Upper lobe of left lung (tissue), 6 donors: ENCODE measurements around the gene CPZ. TPM values are rescaled to one million over a fixed set of nuclear protein-coding genes. Genes with fewer than 3 reads are reported as not detected.
A peak's percentile ranks its signal among the peaks of the same experiment; 100 is the strongest.

Experiments used
- ATAC-seq, 2 donors: fragments of 200-7000 bp; cut with Tn5 transposase; one replicate each; pipeline ENCODE4 v1.9.1; 2022; ENCODE audit warnings: mild to moderate bottlenecking in 2 of 2, moderate library complexity in 2 of 2; ENCODE audit not compliant: low FRiP score in 2 of 2
- DNase-seq, 2 donors: peaks; one replicate each; pipeline ENCODE4 v3.0.0-alpha.2; 2019 to 2020
- H3K27ac ChIP-seq, 4 donors: fragments of 200-600 bp; sonication (generic); one replicate each; pipeline ENCODE4 v1.5.1; 2016 to 2019
- H3K27me3 ChIP-seq, 4 donors: fragments of 200-600 bp; sonication (generic); one replicate each; pipeline ENCODE4 v1.5.1; 2017 to 2019
- H3K36me3 ChIP-seq, 4 donors: fragments of 200-600 bp; sonication (generic); one replicate each; pipeline ENCODE4 v1.5.1; 2016 to 2019
- H3K4me1 ChIP-seq, 4 donors: fragments of 200-600 bp; sonication (generic); one replicate each; pipeline ENCODE4 v1.5.1; 2018 to 2019
- H3K4me3 ChIP-seq, 4 donors: fragments of 200-600 bp; sonication (generic); one replicate each; pipeline ENCODE4 v1.5.1; 2017 to 2019; ENCODE audit warnings: mild to moderate bottlenecking in 2 of 4, moderate library complexity in 1 of 4
- H3K9me3 ChIP-seq, 4 donors: fragments of 200-600 bp; sonication (generic); one replicate each; pipeline ENCODE4 v1.5.1; 2018 to 2019
- EP300 ChIP-seq, 4 donors: sonication (generic); formaldehyde crosslinking; IDR thresholded peaks; one replicate each; pipeline ENCODE4 v1.5.1; 2017; ENCODE audit warnings: antibody characterized with exemption in 4 of 4, control low read depth in 2 of 4
- POLR2A ChIP-seq, 4 donors: fragments of 450-650 bp; IDR thresholded peaks; one replicate each; pipeline ENCODE4 v1.5.1; 2016 to 2017; ENCODE audit warnings: antibody characterized with exemption in 4 of 4, mild to moderate bottlenecking in 2 of 4
- POLR2AphosphoS5 ChIP-seq, 2 donors: sonication (generic); formaldehyde crosslinking; IDR thresholded peaks; one replicate each; pipeline ENCODE4 v1.5.1; 2017; ENCODE audit warnings: antibody characterized with exemption in 2 of 2
- WGBS, 2 donors: methylation state at CpG; one replicate each; pipeline ENCODE4 v1.1.5; 2017 to 2018; 5-methylcytosine and 5-hydroxymethylcytosine counted together
- total RNA-seq, 6 donors: library from RNA; depleted of rRNA in 4 of 6; stranded (reverse); fragments of >200 nt in 4 of 6; gene quantifications; one replicate each; pipeline versions ENCODE4 v1.1.0 to v1.2.1, GENCODE V29; 2016 to 2021
- TF ChIP-seq, protein P1 (sequence below), 6 experiments: fragments of 450-650 bp in 4 of 6; fragments of 200-600 bp in 2 of 6; sonication (generic) in 2 of 6; IDR thresholded peaks; one replicate each; pipeline ENCODE4 v1.5.1; 2016 to 2019; ENCODE audit warnings: antibody characterized with exemption in 6 of 6
- donor health status: DM: no; HTN: no; CAD: no; lungs with moderate emphysema.
- donor health status: DM: no; HTN: yes; CAD: no; lungs with severe emphysema.

The CPZ gene
- total RNA-seq, 6 donors from 2014 or later, result 0.78 to 8.6 (median 1.2) TPM; not detected in 2

DNA sequence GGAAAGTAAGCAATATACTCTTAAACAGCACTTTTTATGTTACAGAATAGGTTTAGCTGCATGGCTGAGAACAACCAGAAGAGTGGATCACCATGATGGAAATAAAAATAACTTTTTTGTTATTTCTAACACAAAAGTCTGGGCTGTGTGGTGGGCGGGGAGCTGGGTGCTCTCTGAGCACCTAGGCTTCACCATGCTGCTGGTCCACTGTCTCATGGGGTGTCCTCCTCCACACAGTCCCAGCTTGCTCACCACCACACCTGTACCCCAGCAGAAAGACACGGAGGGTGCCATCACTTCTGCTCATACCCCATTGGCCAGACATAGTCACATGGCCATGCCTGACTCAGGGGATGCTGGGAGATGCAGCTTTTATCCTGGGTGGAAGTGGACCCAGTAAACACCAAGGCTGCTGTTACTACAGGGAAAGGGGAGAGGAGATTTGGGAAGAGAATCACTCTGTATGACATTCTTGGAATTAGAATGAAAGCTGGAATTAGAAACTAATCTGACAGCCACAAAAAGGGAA lies 45.0 kb downstream of the CPZ start:
- H3K27me3 ChIP-seq, result no peaks in the 10 kb centered on the region
- DNase-seq (peak in 1 of 2 donors; percentile 12), ATAC-seq (no peak)
- no peaks in the 10 kb centered on the region for H3K9me3 ChIP-seq
- no peaks in the 10 kb centered on the region for H3K4me1 ChIP-seq
- WGBS, 2 donors, result 64 to 75% methylated on average over 2 of the region's 2 CpGs
- H3K4me3 ChIP-seq, result no peak overlapping the region
- no peak for TF ChIP-seq POLR2A (IDR thresholded peaks at IDR 0.05)
- TF ChIP-seq, protein P1, sequence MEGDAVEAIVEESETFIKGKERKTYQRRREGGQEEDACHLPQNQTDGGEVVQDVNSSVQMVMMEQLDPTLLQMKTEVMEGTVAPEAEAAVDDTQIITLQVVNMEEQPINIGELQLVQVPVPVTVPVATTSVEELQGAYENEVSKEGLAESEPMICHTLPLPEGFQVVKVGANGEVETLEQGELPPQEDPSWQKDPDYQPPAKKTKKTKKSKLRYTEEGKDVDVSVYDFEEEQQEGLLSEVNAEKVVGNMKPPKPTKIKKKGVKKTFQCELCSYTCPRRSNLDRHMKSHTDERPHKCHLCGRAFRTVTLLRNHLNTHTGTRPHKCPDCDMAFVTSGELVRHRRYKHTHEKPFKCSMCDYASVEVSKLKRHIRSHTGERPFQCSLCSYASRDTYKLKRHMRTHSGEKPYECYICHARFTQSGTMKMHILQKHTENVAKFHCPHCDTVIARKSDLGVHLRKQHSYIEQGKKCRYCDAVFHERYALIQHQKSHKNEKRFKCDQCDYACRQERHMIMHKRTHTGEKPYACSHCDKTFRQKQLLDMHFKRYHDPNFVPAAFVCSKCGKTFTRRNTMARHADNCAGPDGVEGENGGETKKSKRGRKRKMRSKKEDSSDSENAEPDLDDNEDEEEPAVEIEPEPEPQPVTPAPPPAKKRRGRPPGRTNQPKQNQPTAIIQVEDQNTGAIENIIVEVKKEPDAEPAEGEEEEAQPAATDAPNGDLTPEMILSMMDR (IDR thresholded peaks at IDR 0.05), result no peak
- no peak for TF ChIP-seq POLR2AphosphoS5 (IDR thresholded peaks at IDR 0.05)
- no peak for TF ChIP-seq EP300 (IDR thresholded peaks at IDR 0.05)
- H3K36me3 ChIP-seq, result no peaks in the 10 kb centered on the region
- no peak overlapping the region for H3K27ac ChIP-seq

DNA sequence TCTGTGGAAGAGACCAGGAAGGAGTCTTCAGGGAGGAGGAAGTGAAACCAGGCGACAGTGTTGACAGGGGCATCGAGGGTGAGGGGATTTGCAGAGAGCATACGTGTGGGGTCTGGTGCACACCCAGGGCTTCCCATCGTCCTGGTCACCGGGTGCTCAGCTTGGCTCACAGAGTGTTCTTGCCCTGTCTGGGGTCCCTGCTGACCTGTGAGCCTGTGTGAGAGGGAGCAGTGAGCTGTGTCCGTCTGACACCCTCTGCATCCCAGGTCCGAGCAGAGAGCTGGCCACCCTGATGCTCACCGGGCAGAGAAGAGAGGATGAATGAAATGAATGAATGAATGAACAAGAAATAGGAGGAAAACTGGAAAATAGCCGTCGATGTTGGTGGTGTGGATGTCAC lies 46.5 kb downstream of the CPZ start:
- no peaks in the 10 kb centered on the region for H3K9me3 ChIP-seq
- H3K4me3 ChIP-seq, result no peak overlapping the region
- H3K36me3 ChIP-seq, result no peaks in the 10 kb centered on the region
- no peak overlapping the region for H3K27ac ChIP-seq
- no peak for ATAC-seq
- no peak for TF ChIP-seq POLR2AphosphoS5 (IDR thresholded peaks at IDR 0.05)
- TF ChIP-seq POLR2A (IDR thresholded peaks at IDR 0.05), result no peak
- TF ChIP-seq EP300 (IDR thresholded peaks at IDR 0.05), result no peak
- TF ChIP-seq, protein P1 (IDR thresholded peaks at IDR 0.05), result no peak
- H3K4me1 ChIP-seq, result no peaks in the 10 kb centered on the region
- WGBS, 2 donors, result 61 to 67% methylated on average over 10 of the region's 10 CpGs
- no peak for DNase-seq
- H3K27me3 ChIP-seq, result no peaks in the 10 kb centered on the region

DNA sequence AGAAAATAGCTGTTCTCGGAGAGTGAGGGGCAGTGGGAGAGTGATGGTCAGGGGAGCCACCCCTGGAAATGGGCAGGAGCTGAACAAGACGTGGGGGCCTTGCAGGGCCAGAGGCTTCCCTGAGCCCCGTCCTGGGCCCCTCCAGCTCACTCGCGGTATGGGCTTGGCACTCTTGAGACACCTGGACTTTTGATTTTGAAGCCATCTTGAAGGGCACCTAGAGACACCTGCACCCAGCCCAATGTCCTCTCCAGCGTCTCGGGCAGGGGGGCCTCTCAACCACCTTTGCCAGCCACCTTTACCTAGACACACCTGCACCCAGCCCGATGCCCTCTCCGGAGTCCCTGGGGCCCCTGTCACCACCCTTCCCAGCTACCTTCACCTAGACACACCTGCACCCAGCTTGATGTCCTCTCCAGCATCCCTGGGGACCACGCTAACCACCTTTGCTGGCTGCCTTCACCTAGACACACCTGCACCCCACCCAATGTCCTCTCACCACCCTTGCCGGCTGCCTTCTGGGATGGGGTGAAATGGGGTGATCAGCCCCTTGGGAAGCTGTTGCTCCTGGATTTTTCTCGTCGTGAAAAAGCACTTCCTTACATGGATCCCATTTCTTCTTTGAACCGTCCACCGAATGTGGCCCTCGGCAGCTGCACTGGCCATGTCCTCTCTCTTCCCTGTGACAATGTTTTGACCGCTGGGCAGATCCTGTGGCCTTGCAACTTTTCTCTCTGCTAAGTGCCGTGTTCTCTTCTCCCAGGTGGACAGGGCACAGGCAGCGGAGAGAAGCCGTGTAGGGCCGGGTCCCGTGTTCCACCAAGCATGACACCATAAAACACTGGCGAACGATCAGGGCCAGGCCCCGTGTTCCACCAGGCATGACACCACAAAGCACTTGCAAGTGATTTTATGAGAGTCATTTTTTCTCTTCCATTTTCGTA lies 47.5 kb downstream of the CPZ start:
- no peak overlapping the region for H3K4me3 ChIP-seq
- ATAC-seq, result no peak
- peak in 1 of 2 donors; percentile 47 for DNase-seq
- H3K27ac ChIP-seq, result no peak overlapping the region
- no peaks in the 10 kb centered on the region for H3K27me3 ChIP-seq
- no peaks in the 10 kb centered on the region for H3K4me1 ChIP-seq
- no peaks in the 10 kb centered on the region for H3K36me3 ChIP-seq
- 84 to 86% methylated on average over 22 to 26 of the region's 26 CpGs for WGBS, 2 donors
- TF ChIP-seq EP300 (IDR thresholded peaks at IDR 0.05) (no peak), POLR2AphosphoS5 (IDR thresholded peaks at IDR 0.05) (no peak), POLR2A (IDR thresholded peaks at IDR 0.05) (no peak)
- TF ChIP-seq, protein P1 (IDR thresholded peaks at IDR 0.05), result no peak
- H3K9me3 ChIP-seq, result no peaks in the 10 kb centered on the region

DNA sequence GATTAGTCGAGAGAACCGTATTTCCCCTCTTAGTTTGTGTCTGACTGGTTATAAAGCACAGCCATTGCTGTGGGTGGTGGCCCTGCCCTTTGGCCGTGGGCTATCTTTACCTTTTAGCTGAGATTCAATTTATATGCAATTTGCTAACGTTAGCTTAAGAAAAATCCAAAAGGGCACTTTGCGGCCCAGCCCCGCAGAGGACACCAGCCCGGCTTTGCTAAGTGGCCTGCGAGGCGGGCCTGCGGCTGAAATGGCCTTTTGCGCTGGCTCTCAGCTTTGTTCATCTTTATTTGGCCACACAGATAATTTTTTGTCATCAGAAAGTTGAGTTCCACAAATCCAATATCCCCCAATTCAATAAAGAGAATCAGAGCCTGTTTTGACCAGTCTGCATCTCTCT lies 48.3 kb downstream of the CPZ start:
- DNase-seq (no peak), ATAC-seq (no peak)
- 91% methylated on average over 11 of the region's 11 CpGs for WGBS, 2 donors
- H3K27me3 ChIP-seq, result no peaks in the 10 kb centered on the region
- H3K4me3 ChIP-seq, result no peak overlapping the region
- no peaks in the 10 kb centered on the region for H3K36me3 ChIP-seq
- H3K4me1 ChIP-seq, result no peaks in the 10 kb centered on the region
- H3K9me3 ChIP-seq, result no peaks in the 10 kb centered on the region
- no peak overlapping the region for H3K27ac ChIP-seq
- no peak for TF ChIP-seq EP300 (IDR thresholded peaks at IDR 0.05)
- TF ChIP-seq POLR2AphosphoS5 (IDR thresholded peaks at IDR 0.05), result no peak
- no peak for TF ChIP-seq POLR2A (IDR thresholded peaks at IDR 0.05)
- TF ChIP-seq, protein P1 (IDR thresholded peaks at IDR 0.05), result no peak
